CMK (cell line): ENCODE results near the gene FLAD1.

ENCODE experiments used
- DNase-seq: peaks from one replicate; pipeline ENCODE4 v3.0.0-alpha.2; 2010; ENCODE audit warnings: low read depth

FLAD1 gene

GRCh38 chr1:154982897-154983648 is at the start of gene FLAD1:
Gene FLAD1, plus strand, starts transcription at chr1:154983344. Its CDS starts 351 bp downstream, at chr1:154983695.
- peak; percentile 99 for DNase-seq

GRCh38 chr1:154934358-154934948 is 48.7 kb upstream of the FLAD1 start:
- no peak for DNase-seq

- DNase-seq = no peak
Observed at GRCh38 chr1:154935749-154936554, 47.2 kb upstream of the FLAD1 start.

- DNase-seq = peak; percentile 95
Observed at GRCh38 chr1:154936555-154937084, 46.5 kb upstream of the FLAD1 start, which contains the start of gene PMVK. Gene PMVK, minus strand, starts transcription at chr1:154936719. Its CDS starts 34 bp downstream, at chr1:154936685.

- DNase-seq = peak; percentile 92
Observed at GRCh38 chr1:154937085-154937987, 45.8 kb upstream of the FLAD1 start.

- no peak for DNase-seq
Observed at GRCh38 chr1:154937988-154938386, 45.2 kb upstream of the FLAD1 start.

- DNase-seq = no peak
Observed at GRCh38 chr1:154938604-154939399, 44.3 kb upstream of the FLAD1 start.

GRCh38 chr1:154940213-154940560 is 43.0 kb upstream of the FLAD1 start:
- no peak for DNase-seq

- no peak for DNase-seq
Observed at GRCh38 chr1:154940651-154941194, 42.4 kb upstream of the FLAD1 start.

GRCh38 chr1:154941333-154942013 is 41.7 kb upstream of the FLAD1 start:
- no peak for DNase-seq

GRCh38 chr1:154943649-154944400 is 39.3 kb upstream of the FLAD1 start:
- no peak for DNase-seq

GRCh38 chr1:154944401-154945159 is 38.6 kb upstream of the FLAD1 start:
- no peak for DNase-seq

- DNase-seq = no peak
Observed at GRCh38 chr1:154945160-154945961, 37.8 kb upstream of the FLAD1 start.

- no peak for DNase-seq
Observed at GRCh38 chr1:154945962-154946850, 36.9 kb upstream of the FLAD1 start.

GRCh38 chr1:154948079-154948478 is 35.1 kb upstream of the FLAD1 start:
- no peak for DNase-seq

GRCh38 chr1:154951901-154952657 is 31.1 kb upstream of the FLAD1 start:
- DNase-seq = no peak
